SJCRH30 (cell line): ENCODE results near the gene TRIM6. TPM values are rescaled to one million over a fixed set of nuclear protein-coding genes. Genes with fewer than 3 reads are reported as not detected.
"Not testable (repeated sequence)": the region's sequence is repeated elsewhere in the genome, so short reads cannot be mapped to it uniquely, and the experiment has no call there.

Experiments used
- DNase-seq, 2 experiments: peaks; one replicate each; pipeline ENCODE4 v3.0.0-alpha.2; 2015 to 2020
- H3K27ac ChIP-seq: fragments of 250-450 bp; sonication (Bioruptor Pico); 2 replicates; pipeline ENCODE4 v1.5.1; 2020; ENCODE audit warnings: mild to moderate bottlenecking, moderate library complexity
- H3K27me3 ChIP-seq: fragments of 250-450 bp; sonication (Bioruptor Pico); 2 replicates; pipeline ENCODE4 v1.5.1; 2020; ENCODE audit warnings: mild to moderate bottlenecking, moderate library complexity
- H3K36me3 ChIP-seq: fragments of 250-450 bp; sonication (Bioruptor Pico); 2 replicates; pipeline ENCODE4 v1.5.1; 2020; ENCODE audit warnings: mild to moderate bottlenecking, moderate library complexity
- H3K4me1 ChIP-seq: fragments of 250-450 bp; sonication (Bioruptor Pico); 2 replicates; pipeline ENCODE4 v1.5.1; 2020; ENCODE audit warnings: mild to moderate bottlenecking, moderate library complexity
- H3K4me3 ChIP-seq: fragments of 250-450 bp; sonication (Bioruptor Pico); 2 replicates; pipeline ENCODE4 v1.5.1; 2020; ENCODE audit warnings: mild to moderate bottlenecking, moderate library complexity
- H3K9me3 ChIP-seq: fragments of 250-450 bp; sonication (Bioruptor Pico); replicated peaks from 2 replicates; pipeline ENCODE4 v1.5.1; 2020; ENCODE audit warnings: mild to moderate bottlenecking, moderate library complexity
- total RNA-seq: library from RNA; depleted of rRNA; stranded (reverse); fragments of >200 nt; shearing (Covaris generic); gene quantifications from 2 replicates; pipeline ENCODE4 v1.2.3, GENCODE V29; 2014

Gene TRIM6
- total RNA-seq, 1 experiment from 2014 or later, result not detected

DNA sequence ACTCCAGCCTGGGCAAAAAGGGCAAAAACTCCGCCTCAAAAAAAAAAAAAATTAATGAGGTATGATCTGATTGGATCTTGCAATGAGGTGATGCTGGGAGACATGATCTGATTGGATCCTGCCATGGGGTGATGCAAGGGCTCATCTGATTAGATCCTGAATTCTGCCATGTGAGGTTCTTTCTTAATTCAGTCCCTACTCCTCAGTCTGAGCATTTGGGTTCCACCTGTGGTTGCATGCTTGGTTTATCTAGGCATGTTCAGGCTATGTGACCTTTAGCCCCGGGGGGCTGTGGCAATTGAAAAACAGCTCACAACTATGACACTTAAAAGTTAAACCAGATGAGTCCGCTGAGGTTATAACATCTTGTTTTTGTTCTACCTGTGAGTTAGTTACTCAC lies 4.8 kb upstream of the TRIM6 start:
- Histone ChIP-seq H3K4me3 (no peak overlapping the region), H3K27ac (no peak overlapping the region), H3K36me3 (no peaks in the 10 kb centered on the region), H3K27me3 (no peaks in the 10 kb centered on the region), H3K4me1 (no peaks in the 10 kb centered on the region), H3K9me3 (no peaks in the 10 kb centered on the region)
- no peak for DNase-seq

DNA sequence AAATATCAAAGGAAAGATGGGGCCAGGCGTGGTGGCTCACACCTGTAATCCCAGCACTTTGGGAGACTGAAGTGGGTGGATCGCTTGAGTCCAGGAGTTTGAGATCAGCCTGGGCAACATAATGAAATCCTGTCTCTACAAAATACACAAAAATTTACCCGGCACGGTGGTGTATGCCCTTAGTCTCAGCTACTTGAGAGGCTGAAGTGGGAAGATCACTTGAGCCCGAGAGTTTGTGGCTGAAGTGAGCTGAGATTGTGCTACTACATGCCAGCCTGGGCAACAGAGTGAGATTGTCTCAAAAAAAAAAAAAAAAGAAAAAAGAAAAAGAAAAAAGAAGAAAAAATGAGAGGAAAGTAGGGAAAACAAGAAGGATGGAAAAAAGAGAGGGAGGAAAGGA lies 3.8 kb upstream of the TRIM6 start:
- Histone ChIP-seq H3K27me3 (no peaks in the 10 kb centered on the region), H3K4me3 (no peak overlapping the region), H3K4me1 (no peaks in the 10 kb centered on the region), H3K36me3 (no peaks in the 10 kb centered on the region), H3K27ac (no peak overlapping the region), H3K9me3 (no peaks in the 10 kb centered on the region)
- DNase-seq, result no peak

- Histone ChIP-seq H3K9me3 (no peaks in the 10 kb centered on the region), H3K36me3 (no peaks in the 10 kb centered on the region), H3K27me3 (no peaks in the 10 kb centered on the region), H3K4me3 (no peak overlapping the region), H3K27ac (no peak overlapping the region), H3K4me1 (no peaks in the 10 kb centered on the region)
- DNase-seq, result no peak
Measured at GRCh38 chr11:5593146-5593545, 3.3 kb upstream of the TRIM6 start.

DNA sequence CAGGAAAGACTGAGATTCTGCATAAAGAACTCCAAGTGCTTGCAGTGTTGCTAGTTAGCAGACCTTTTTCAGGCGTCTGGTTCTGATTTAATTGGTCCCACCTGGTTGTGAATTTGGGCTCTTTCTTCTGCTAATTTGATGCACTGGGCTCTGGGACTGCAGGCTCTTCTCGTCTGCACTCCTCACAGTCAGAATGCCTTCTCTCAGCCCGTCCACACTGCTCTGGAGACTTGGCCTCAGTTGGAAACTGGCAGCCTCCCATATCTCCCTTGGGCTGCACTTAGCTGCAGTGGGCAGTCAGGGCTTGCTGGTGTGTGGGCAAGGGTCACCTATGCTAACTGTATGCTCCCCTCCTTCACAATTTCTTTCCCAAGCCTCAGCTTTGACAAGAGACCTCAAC lies 1.5 kb downstream of the TRIM6 start:
- no peak overlapping the region for H3K4me3 ChIP-seq
- H3K4me1 ChIP-seq, result no peaks in the 10 kb centered on the region

DNA sequence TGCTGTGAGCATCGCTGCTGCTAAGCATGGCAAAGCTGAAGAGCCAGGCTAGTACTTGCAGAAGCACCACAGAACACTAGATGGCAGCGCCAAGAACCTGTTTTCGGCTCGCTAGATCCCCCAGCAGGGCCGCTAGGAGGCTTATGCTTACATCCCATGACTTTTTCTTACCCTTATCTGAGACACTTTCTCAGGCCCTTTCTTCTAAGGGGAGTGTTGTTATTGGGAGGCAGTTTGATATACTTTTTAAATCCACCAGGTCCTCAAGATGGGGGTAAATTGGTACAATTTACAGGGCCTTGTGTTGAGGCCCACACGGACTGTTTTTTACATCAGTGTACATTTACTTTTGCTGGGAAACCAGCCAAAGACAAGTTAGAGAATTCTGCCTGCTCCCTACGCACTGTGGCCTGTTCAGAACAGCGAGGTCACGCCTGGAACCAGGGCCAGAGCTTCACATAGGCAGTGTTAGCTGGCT lies 4.0 kb downstream of the TRIM6 start:
- H3K4me3 ChIP-seq, result no peak overlapping the region
- no peaks in the 10 kb centered on the region for H3K36me3 ChIP-seq
- H3K4me1 ChIP-seq, result no peaks in the 10 kb centered on the region
- DNase-seq, result peak; percentile 48 to 72
- H3K9me3 ChIP-seq, result no peaks in the 10 kb centered on the region
- 0 out of 2 replicates have a peak, but pooled peaks cover 3% of the 10 kb centered on the region for H3K27me3 ChIP-seq
- H3K27ac ChIP-seq, result no peak overlapping the region

More for the DNA sequence above, 1.5 kb downstream of the TRIM6 start:
- no peaks in the 10 kb centered on the region for H3K9me3 ChIP-seq
- H3K27me3 ChIP-seq, result 0 out of 2 replicates have a peak, but pooled peaks cover 3% of the 10 kb centered on the region
- no peaks in the 10 kb centered on the region for H3K36me3 ChIP-seq
- DNase-seq, result no peak
- H3K27ac ChIP-seq, result no peak overlapping the region

DNA sequence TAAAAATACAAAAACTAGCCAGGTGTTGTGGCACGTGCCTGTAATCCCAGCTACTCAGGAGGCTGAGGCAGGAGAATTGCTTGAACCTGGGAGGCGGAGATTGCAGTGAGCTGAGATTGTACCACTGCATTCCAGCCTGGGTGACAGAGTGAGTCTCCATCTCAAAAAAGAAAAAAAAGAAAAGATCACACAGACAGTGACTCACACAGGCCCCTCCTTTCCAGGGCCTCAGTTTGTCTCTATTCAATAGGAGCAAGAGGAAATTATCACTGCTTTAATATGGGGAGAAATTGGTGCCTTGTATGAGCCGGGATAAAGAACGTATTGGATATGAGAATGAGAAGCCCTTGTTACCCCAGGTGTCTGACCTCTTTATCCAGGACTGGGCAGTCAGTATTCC lies 6.4 kb downstream of the TRIM6 start:
- H3K4me3 ChIP-seq, H3K4me1 ChIP-seq, H3K9me3 ChIP-seq, DNase-seq, H3K36me3 ChIP-seq, H3K27ac ChIP-seq, H3K27me3 ChIP-seq: not testable (repeated sequence)

DNA sequence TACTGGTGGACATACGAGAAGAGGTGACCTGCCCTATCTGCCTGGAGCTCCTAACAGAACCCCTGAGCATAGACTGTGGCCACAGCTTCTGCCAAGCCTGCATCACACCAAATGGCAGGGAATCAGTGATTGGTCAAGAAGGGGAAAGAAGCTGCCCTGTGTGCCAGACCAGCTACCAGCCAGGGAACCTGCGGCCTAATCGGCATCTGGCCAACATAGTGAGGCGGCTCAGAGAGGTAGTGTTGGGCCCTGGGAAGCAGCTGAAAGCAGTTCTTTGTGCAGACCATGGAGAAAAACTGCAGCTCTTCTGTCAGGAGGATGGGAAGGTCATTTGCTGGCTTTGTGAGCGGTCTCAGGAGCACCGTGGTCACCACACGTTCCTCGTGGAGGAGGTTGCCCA lies 6.9 kb downstream of the TRIM6 start:
- Histone ChIP-seq H3K36me3 (no peaks in the 10 kb centered on the region), H3K27ac (no peak overlapping the region), H3K4me3 (no peak overlapping the region), H3K27me3 (0 out of 2 replicates have a peak, but pooled peaks cover 3% of the 10 kb centered on the region), H3K9me3 (no peaks in the 10 kb centered on the region), H3K4me1 (no peaks in the 10 kb centered on the region)
- no peak for DNase-seq

DNA sequence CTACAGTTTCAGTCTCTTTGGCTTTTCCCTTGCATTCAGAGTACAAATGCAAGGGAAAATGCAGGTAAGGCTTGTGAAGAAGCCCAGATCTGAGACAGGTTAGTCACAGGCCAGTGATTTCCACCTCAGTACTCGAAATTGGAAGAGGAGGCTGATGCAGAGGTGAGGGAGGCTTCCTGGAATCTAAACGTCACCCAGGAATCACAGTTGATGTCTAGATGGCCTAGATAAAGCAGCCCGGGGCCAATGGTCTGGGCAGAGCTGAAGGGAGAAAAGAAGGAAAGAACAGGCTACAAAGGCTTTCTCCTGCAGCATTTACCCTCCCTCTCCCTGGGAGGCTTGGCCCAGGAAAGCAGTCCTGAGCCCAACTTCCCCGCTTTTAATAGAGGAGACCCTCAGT lies 8.5 kb downstream of the TRIM6 start:
- DNase-seq, result no peak
- no peak overlapping the region for H3K4me3 ChIP-seq
- H3K27ac ChIP-seq, result no peak overlapping the region
- H3K27me3 ChIP-seq, result no peaks in the 10 kb centered on the region
- no peaks in the 10 kb centered on the region for H3K4me1 ChIP-seq
- H3K36me3 ChIP-seq, result no peaks in the 10 kb centered on the region
- H3K9me3 ChIP-seq, result no peaks in the 10 kb centered on the region

GRCh38 chr11:5605849-5606248 lies 9.4 kb downstream of the TRIM6 start:
- no peaks in the 10 kb centered on the region for H3K4me1 ChIP-seq
- H3K36me3 ChIP-seq, result no peaks in the 10 kb centered on the region
- peak in 1 of 2 experiments; percentile 13 for DNase-seq
- H3K4me3 ChIP-seq, result no peak overlapping the region
- no peak overlapping the region for H3K27ac ChIP-seq
- no peaks in the 10 kb centered on the region for H3K27me3 ChIP-seq
- no peaks in the 10 kb centered on the region for H3K9me3 ChIP-seq

GRCh38 chr11:5608808-5609207 lies 12.4 kb downstream of the TRIM6 start:
- no peak for DNase-seq
- Histone ChIP-seq H3K27me3 (no peaks in the 10 kb centered on the region), H3K4me3 (no peak overlapping the region), H3K9me3 (no peaks in the 10 kb centered on the region), H3K27ac (no peak overlapping the region), H3K36me3 (no peaks in the 10 kb centered on the region), H3K4me1 (no peaks in the 10 kb centered on the region)

- no peaks in the 10 kb centered on the region for H3K36me3 ChIP-seq
- H3K27ac ChIP-seq, result no peak overlapping the region
- no peaks in the 10 kb centered on the region for H3K9me3 ChIP-seq
- no peak for DNase-seq
- H3K4me1 ChIP-seq, result no peaks in the 10 kb centered on the region
- H3K27me3 ChIP-seq, result no peaks in the 10 kb centered on the region
- no peak overlapping the region for H3K4me3 ChIP-seq
Measured at GRCh38 chr11:5610446-5610845, 14.0 kb downstream of the TRIM6 start.

DNA sequence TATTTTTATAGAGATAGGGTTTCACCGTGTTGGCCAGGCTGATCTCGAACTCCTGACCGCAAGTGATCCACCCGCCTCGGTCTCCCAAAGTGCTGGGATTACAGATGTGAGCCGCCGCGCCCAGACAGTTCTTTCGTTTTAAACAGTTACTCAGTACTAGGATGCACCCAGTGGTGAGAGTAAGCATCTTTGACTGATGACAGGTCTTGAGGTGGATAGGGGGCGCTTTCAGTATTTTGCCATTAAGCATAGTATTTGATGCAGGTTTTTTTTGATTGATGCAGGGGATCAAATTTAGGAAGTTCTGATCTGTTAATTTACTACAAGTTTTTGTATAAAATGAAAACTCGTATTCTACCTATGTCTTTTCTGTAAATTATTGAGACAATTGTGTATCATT lies 15.2 kb downstream of the TRIM6 start:
- Histone ChIP-seq H3K4me1 (no peaks in the 10 kb centered on the region), H3K27ac (no peak overlapping the region), H3K27me3 (no peaks in the 10 kb centered on the region), H3K4me3 (no peak overlapping the region), H3K9me3 (no peaks in the 10 kb centered on the region), H3K36me3 (no peaks in the 10 kb centered on the region)
- DNase-seq, result no peak

- Histone ChIP-seq H3K27ac (no peak overlapping the region), H3K36me3 (no peaks in the 10 kb centered on the region), H3K9me3 (no peaks in the 10 kb centered on the region), H3K4me1 (no peaks in the 10 kb centered on the region), H3K27me3 (no peaks in the 10 kb centered on the region), H3K4me3 (no peak overlapping the region)
- DNase-seq, result no peak
Measured at GRCh38 chr11:5618807-5619206, 22.4 kb downstream of the TRIM6 start.

DNA sequence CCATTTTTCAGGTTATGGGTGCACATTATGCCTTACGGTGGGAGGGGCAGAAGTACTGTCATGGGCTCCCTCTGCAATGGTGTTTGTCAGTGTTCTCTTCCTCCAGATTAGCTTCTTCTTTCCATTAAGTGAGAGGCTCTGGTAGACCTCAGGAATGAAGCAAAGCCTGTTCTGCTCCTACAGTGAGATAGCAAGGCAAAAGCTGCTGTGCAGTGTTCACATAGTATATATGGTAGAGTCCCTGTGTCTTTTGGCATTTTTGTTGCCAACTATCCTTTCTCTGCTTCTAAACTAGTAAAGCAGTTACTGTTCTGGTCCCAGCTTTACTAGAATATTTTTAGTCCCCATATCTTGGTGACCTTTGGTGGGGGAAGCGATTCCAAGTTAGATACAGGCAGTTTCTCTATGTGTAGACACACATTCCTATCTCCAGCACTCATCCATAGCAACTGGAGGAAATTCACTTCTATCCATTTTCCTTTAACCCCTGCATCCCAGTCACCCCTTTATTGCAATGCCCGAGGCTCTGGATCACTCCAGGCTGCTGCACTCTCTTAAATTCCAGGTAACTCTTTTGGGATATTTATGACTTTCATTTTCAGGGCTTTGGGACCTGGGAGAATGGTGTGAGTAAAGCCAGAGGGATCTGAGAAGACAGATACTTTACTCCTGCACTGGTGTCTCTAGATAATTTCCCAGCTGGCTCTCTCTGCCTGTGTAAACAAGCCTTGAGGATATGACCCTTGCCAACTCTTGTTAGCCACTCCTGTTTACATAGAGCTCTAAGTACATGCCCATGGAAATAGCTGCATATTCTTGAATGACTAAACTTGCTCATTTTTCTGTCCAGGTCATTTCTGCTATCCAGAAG lies 24.4 kb downstream of the TRIM6 start:
- H3K9me3 ChIP-seq, result no peaks in the 10 kb centered on the region
- no peak overlapping the region for H3K4me3 ChIP-seq
- no peak overlapping the region for H3K27ac ChIP-seq
- H3K4me1 ChIP-seq, result no peaks in the 10 kb centered on the region
- no peaks in the 10 kb centered on the region for H3K36me3 ChIP-seq
- DNase-seq, result peak in 1 of 2 experiments; percentile 14
- no peaks in the 10 kb centered on the region for H3K27me3 ChIP-seq

DNA sequence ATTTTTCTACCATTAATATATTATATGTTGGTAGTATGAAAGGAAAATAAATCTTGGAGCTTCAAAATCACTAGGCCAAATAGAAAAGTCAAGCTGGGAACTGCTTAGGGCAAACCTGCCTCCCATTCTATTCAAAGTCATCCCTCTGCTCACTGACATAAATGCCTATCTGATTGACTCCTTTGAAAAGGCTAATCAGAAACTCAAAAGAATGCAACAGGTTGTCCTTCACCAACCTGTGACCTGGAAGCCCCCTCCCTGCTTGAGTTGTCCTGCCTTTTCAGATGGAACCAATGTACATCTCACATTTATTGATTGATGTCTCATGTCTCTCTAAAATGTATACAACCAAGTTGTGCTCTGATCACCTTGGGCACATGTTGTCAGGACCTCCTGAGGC lies 25.1 kb downstream of the TRIM6 start:
- Histone ChIP-seq H3K9me3 (no peaks in the 10 kb centered on the region), H3K36me3 (no peaks in the 10 kb centered on the region), H3K4me1 (no peaks in the 10 kb centered on the region), H3K27ac (no peak overlapping the region), H3K4me3 (no peak overlapping the region), H3K27me3 (no peaks in the 10 kb centered on the region)
- no peak for DNase-seq

DNA sequence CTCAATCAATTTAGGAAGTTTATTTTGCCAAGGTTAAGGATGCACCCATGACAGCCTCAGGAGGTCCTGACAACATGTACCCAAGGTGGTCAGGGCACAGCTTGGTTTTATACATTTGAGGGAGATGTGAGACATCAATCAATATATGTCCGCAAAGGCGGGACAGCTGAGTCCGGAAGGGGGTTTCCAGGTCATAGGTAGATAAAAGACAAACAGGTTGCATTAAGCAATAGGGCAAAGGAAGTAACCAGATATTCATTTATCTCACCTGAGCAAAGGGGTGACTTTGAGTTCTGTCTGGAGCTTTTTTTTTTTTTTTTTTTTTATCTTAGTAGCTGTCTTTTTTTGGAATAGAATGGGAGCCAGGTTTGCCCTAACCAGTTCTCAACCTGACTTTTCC lies 26.4 kb downstream of the TRIM6 start:
- Histone ChIP-seq H3K4me3 (no peak overlapping the region), H3K27ac (no peak overlapping the region), H3K9me3 (no peaks in the 10 kb centered on the region), H3K4me1 (no peaks in the 10 kb centered on the region), H3K36me3 (no peaks in the 10 kb centered on the region), H3K27me3 (no peaks in the 10 kb centered on the region)
- no peak for DNase-seq
